Activated T-cell treated with anti-CD3 and anti-CD28 coated beads, Interleukin-2, amount 50 U/mL, for 72 hours (primary cell): ENCODE results near the gene KIF18A. TPM values are rescaled to one million over a fixed set of nuclear protein-coding genes. Genes with fewer than 3 reads are reported as not detected.
"Not testable (repeated sequence)": the region's sequence is repeated elsewhere in the genome, so short reads cannot be mapped to it uniquely, and the experiment has no call there.

Source experiments
- ATAC-seq, 2 donors: fragments of 150-1000 bp; cut with Tn5 transposase; replicated peaks in 1 of 2; 2 replicates each; pipeline ENCODE4 v1.10.0; 2021; ENCODE audit warnings: moderate library complexity in 2 of 2, mild to moderate bottlenecking in 1 of 2
- DNase-seq, 2 donors: peaks; one replicate each; pipeline ENCODE4 v3.0.0; 2021 to 2022; ENCODE audit warnings: mixed read lengths in 1 of 2
- H3K27ac Mint-ChIP-seq: one replicate; pipeline ENCODE4 v1.8.0; 2022; ENCODE audit warnings: mild to moderate bottlenecking, moderate library complexity, mixed read lengths
- H3K27me3 Mint-ChIP-seq: one replicate; pipeline ENCODE4 v1.8.0; 2022; ENCODE audit warnings: low read depth, mixed read lengths
- H3K36me3 Mint-ChIP-seq, 2 donors: one replicate each; pipeline ENCODE4 v1.8.0; 2022; ENCODE audit warnings: mixed read lengths in 2 of 2, mild to moderate bottlenecking in 1 of 2; ENCODE audit not compliant: insufficient read depth in 2 of 2
- H3K4me1 Mint-ChIP-seq: one replicate; pipeline ENCODE4 v1.8.0; 2022; ENCODE audit warnings: low read depth, mixed read lengths
- H3K4me3 Mint-ChIP-seq, 2 donors: one replicate each; pipeline ENCODE4 v1.8.0; 2022; ENCODE audit warnings: mild to moderate bottlenecking in 2 of 2, mixed read lengths in 2 of 2, moderate library complexity in 2 of 2
- H3K9me3 Mint-ChIP-seq, 2 donors: one replicate each; pipeline ENCODE4 v1.8.0; 2022; ENCODE audit warnings: mixed read lengths in 2 of 2
- total RNA-seq, 2 donors: library from RNA; stranded (reverse); gene quantifications; one replicate each; pipeline ENCODE4 v1.2.3, GENCODE V29; 2022

Gene KIF18A
- 10 to 100 TPM; 26.6 to 29.2 TPM for total RNA-seq

GRCh38 chr11:28107750-28108618 lies at the start of gene KIF18A, which contains the start of gene METTL15:
Gene KIF18A (minus strand): TSS chr11:28108156. CDS start chr11:28097947, 10,209 bp downstream.
Gene METTL15 (plus strand): TSS chr11:28108388. CDS start chr11:28113335, 4,947 bp downstream.
- Mint-ChIP-seq H3K27me3 (no peaks in the 10 kb centered on the region), H3K4me3 (peak within 1 kb of the TSS; percentile 99), H3K36me3 (peaks cover 5 to 21% of the 10 kb centered on the region in 2 donors), H3K4me1 (peaks cover 64% of the 10 kb centered on the region), H3K27ac (peak within 1 kb of the TSS; percentile 94), H3K9me3 (no peaks in the 10 kb centered on the region)
- DNase-seq = peak; percentile 99
- ATAC-seq = peak; percentile 96

GRCh38 chr11:28153586-28153985 lies 45.6 kb upstream of the KIF18A start:
- H3K4me3 Mint-ChIP-seq = no peak overlapping the region
- ATAC-seq (no peak), DNase-seq (no peak)
- no peaks in the 10 kb centered on the region for H3K27me3 Mint-ChIP-seq
- H3K9me3 Mint-ChIP-seq = no peaks in the 10 kb centered on the region
- H3K4me1 Mint-ChIP-seq = peaks cover 4% of the 10 kb centered on the region
- H3K36me3 Mint-ChIP-seq = peaks cover 6 to 12% of the 10 kb centered on the region in 2 donors
- H3K27ac Mint-ChIP-seq = no peak overlapping the region

DNA sequence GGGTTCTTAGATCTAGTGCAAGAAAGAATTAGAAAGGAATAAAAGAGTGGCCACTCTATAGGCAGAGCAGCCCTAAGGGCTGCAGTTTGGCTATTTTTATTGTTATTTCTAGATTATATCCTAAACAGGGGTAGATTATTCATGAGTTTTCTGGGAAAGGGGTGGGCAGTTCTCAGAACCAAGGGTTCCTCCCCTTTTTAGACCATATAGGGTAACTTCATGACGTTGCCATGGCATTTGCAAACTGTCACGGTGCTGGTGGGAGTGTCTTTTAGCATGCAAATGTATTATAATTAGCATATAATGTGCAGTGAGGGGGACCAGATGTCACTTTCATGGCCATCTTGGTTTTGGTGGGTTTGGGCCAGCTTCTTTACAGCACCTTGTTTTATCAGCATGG lies 44.8 kb upstream of the KIF18A start:
- ATAC-seq (no peak), DNase-seq (no peak)
- Mint-ChIP-seq H3K36me3 (peaks cover under 1 to 9% of the 10 kb centered on the region in 2 donors), H3K27me3 (no peaks in the 10 kb centered on the region), H3K27ac (no peak overlapping the region), H3K9me3 (no peaks in the 10 kb centered on the region), H3K4me1 (peaks cover 4% of the 10 kb centered on the region), H3K4me3 (no peak overlapping the region)

- Mint-ChIP-seq H3K4me1 (peaks cover 4% of the 10 kb centered on the region), H3K9me3 (no peaks in the 10 kb centered on the region), H3K4me3 (no peak overlapping the region), H3K27me3 (no peaks in the 10 kb centered on the region), H3K27ac (no peak overlapping the region), H3K36me3 (peaks cover under 1% of the 10 kb centered on the region in 2 donors)
- no peak for DNase-seq
- peak; percentile 39 to 52 for ATAC-seq
Observed at GRCh38 chr11:28146123-28146751, 38.3 kb upstream of the KIF18A start.

DNA sequence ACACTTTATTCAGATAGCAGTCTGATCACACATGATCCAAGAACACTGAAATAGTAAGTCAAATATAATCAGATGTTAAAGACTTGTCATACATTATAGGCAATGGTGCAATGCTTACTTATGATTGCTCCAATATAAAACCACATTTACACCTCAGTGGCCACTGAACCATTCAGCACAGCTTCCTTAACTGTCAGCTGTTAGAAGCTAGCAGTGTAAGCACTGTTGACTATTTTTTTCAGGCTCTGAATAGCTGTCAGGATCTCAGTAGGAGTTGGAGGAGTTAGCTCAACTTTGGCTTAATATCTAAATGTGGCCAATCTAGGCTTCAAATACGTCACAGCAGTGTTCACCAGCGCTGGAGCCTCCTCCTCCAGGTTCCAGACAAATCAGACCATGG lies 36.9 kb upstream of the KIF18A start:
- ATAC-seq = no peak
- no peaks in the 10 kb centered on the region for H3K4me1 Mint-ChIP-seq

DNA sequence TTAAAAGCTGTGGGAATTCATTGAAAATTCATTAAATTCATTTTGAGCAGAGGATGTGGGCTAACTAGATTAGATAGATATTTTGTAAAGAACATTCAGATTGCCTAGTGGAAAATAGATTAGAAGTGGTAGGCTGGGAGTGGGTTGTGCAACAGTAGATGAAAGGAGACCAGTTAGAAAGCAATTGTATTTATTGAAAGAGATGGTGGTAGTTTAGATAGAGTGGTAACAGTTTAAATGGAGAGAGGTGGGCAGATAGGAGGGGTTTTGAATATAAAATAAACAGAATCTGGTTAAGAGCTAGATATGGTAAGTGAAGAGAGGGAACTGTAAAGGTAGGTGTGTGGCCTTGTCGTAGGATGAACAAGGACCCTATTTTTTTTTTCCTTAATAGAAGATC lies 34.8 kb upstream of the KIF18A start:
- Mint-ChIP-seq H3K36me3 (peaks cover 12 to 24% of the 10 kb centered on the region in 2 donors), H3K27me3 (no peaks in the 10 kb centered on the region), H3K4me1 (no peaks in the 10 kb centered on the region), H3K9me3 (peaks cover 3% of the 10 kb centered on the region in 2 donors), H3K4me3 (no peak overlapping the region), H3K27ac (no peak overlapping the region)
- DNase-seq (no peak), ATAC-seq (no peak)

More for the DNA sequence above, 36.9 kb upstream of the KIF18A start:
- no peak overlapping the region for H3K27ac Mint-ChIP-seq
- peaks cover 1 to 3% of the 10 kb centered on the region in 2 donors for H3K9me3 Mint-ChIP-seq
- no peak overlapping the region for H3K4me3 Mint-ChIP-seq
- no peak for DNase-seq
- H3K36me3 Mint-ChIP-seq = peaks cover 2 to 8% of the 10 kb centered on the region in 2 donors
- no peaks in the 10 kb centered on the region for H3K27me3 Mint-ChIP-seq

GRCh38 chr11:28140689-28141455 lies 32.9 kb upstream of the KIF18A start:
- Mint-ChIP-seq H3K4me1 (no peaks in the 10 kb centered on the region), H3K27ac (no peak overlapping the region), H3K4me3 (no peak overlapping the region), H3K36me3 (peaks cover 12 to 38% of the 10 kb centered on the region in 2 donors), H3K27me3 (no peaks in the 10 kb centered on the region), H3K9me3 (peaks cover 5 to 6% of the 10 kb centered on the region in 2 donors)
- ATAC-seq (no peak), DNase-seq (no peak)

GRCh38 chr11:28139841-28140415 lies 32.0 kb upstream of the KIF18A start:
- Mint-ChIP-seq H3K36me3 (peaks cover 14 to 43% of the 10 kb centered on the region in 2 donors), H3K4me1 (no peaks in the 10 kb centered on the region), H3K27ac (no peak overlapping the region), H3K9me3 (peaks cover 5 to 7% of the 10 kb centered on the region in 2 donors), H3K4me3 (no peak overlapping the region), H3K27me3 (no peaks in the 10 kb centered on the region)
- no peak for ATAC-seq
- DNase-seq = no peak

- H3K27me3 Mint-ChIP-seq = no peaks in the 10 kb centered on the region
- peaks cover 7 to 8% of the 10 kb centered on the region in 2 donors for H3K9me3 Mint-ChIP-seq
- DNase-seq (no peak), ATAC-seq (no peak)
- no peaks in the 10 kb centered on the region for H3K4me1 Mint-ChIP-seq
- H3K4me3 Mint-ChIP-seq = no peak overlapping the region
- H3K36me3 Mint-ChIP-seq = peaks cover 16 to 48% of the 10 kb centered on the region in 2 donors
- no peak overlapping the region for H3K27ac Mint-ChIP-seq
Observed at GRCh38 chr11:28137832-28138231, 29.9 kb upstream of the KIF18A start.

GRCh38 chr11:28137366-28137765 lies 29.4 kb upstream of the KIF18A start:
- DNase-seq = no peak
- peaks cover 16 to 48% of the 10 kb centered on the region in 2 donors for H3K36me3 Mint-ChIP-seq

GRCh38 chr11:28136157-28136556 lies 28.2 kb upstream of the KIF18A start:
- peaks cover 15 to 48% of the 10 kb centered on the region in 2 donors for H3K36me3 Mint-ChIP-seq
- not testable (repeated sequence) for H3K4me1 Mint-ChIP-seq, H3K4me3 Mint-ChIP-seq, H3K27ac Mint-ChIP-seq, H3K27me3 Mint-ChIP-seq, H3K9me3 Mint-ChIP-seq, ATAC-seq, DNase-seq

More at GRCh38 chr11:28137366-28137765, 29.4 kb upstream of the KIF18A start:
- H3K4me1 Mint-ChIP-seq = no peaks in the 10 kb centered on the region
- H3K27ac Mint-ChIP-seq = no peak overlapping the region
- peaks cover 7 to 8% of the 10 kb centered on the region in 2 donors for H3K9me3 Mint-ChIP-seq
- ATAC-seq = no peak
- no peaks in the 10 kb centered on the region for H3K27me3 Mint-ChIP-seq
- H3K4me3 Mint-ChIP-seq = no peak overlapping the region

- H3K36me3 Mint-ChIP-seq = peaks cover 6 to 31% of the 10 kb centered on the region in 2 donors
- no peak overlapping the region for H3K4me3 Mint-ChIP-seq
- no peak overlapping the region for H3K27ac Mint-ChIP-seq
- H3K4me1 Mint-ChIP-seq = no peaks in the 10 kb centered on the region
- ATAC-seq (no peak), DNase-seq (no peak)
- peaks cover 4 to 5% of the 10 kb centered on the region in 2 donors for H3K9me3 Mint-ChIP-seq
- H3K27me3 Mint-ChIP-seq = no peaks in the 10 kb centered on the region
Observed at GRCh38 chr11:28133146-28133545, 25.2 kb upstream of the KIF18A start.
